ENCODE data around the gene HP.

- TF ChIP-seq CHD2 (IDR thresholded peaks at IDR 0.05; ENCODE audit: low read depth, low read length) = no peak
- no peak for TF ChIP-seq ZNF784 (CRISPR knock-in tag; IDR thresholded peaks at IDR 0.05; ENCODE audit: borderline replicate concordance)
- no peak for TF ChIP-seq ZNF10 (CRISPR knock-in tag; IDR thresholded peaks at IDR 0.05; ENCODE audit: borderline replicate concordance, low read depth)
- no peak for TF ChIP-seq ZNF264 (CRISPR knock-in tag; IDR thresholded peaks at IDR 0.05)
- no peak for TF ChIP-seq HNRNPK (IDR thresholded peaks at IDR 0.05; ENCODE audit: low read depth, low read length, poor library complexity, severe bottlenecking)
- no peak for TF ChIP-seq CBX1 (IDR thresholded peaks at IDR 0.05; ENCODE audit: low read depth)
- no peak for TF ChIP-seq ATF3 (CRISPR knock-in tag; IDR thresholded peaks at IDR 0.05)
- TF ChIP-seq TCF7L2 (IDR thresholded peaks at IDR 0.05; ENCODE audit: low read depth, low read length) = no peak
- TF ChIP-seq RAD51 (IDR thresholded peaks at IDR 0.05; ENCODE audit: borderline replicate concordance) = no peak
Measured at GRCh38 chr16:72085002-72085401, 30.7 kb downstream of the HP start.

All from HepG2 (cell line).